T47D (cell line): ENCODE measurements around the gene CDH7.

Experiments used
- DNase-seq, 2 experiments: peaks; one replicate each; pipeline versions ENCODE4 v3.0.0 to v3.0.0-alpha.2; 2011 to 2012; ENCODE audit warnings: low read depth in 1 of 2, low spot score in 1 of 2
- JUND ChIP-seq: IDR thresholded peaks from 2 replicates; pipeline ENCODE4 v1.6.1; 2012; ENCODE audit warnings: low read depth
- in situ Hi-C: cut with HindIII; loops from 2 replicates; pipeline ENCODE4 v1.10.0; 2016; ENCODE audit warnings: low sequenced_read_pairs, low pct_unique_long_range_greater_than_20kb

Gene CDH7

GRCh38 chr18:65876310-65876709 is 125.5 kb downstream of the CDH7 start:
- in situ Hi-C loops, result no loop called here
- DNase-seq, result peak; percentile 32 to 88
- TF ChIP-seq JUND, result peak; percentile 75

- in situ Hi-C loops, result no loop called here
- DNase-seq, result no peak
- TF ChIP-seq JUND, result no peak
These were observed 146.5 kb downstream of the CDH7 start for GRCh38 chr18:65897292-65897691.

GRCh38 chr18:65901522-65901921 is 150.7 kb downstream of the CDH7 start:
- no peak for TF ChIP-seq JUND
- in situ Hi-C loops, result no loop called here
- DNase-seq, result no peak

- DNase-seq, result peak in 1 of 2 experiments; percentile 59
- TF ChIP-seq JUND, result peak; percentile 56; the same call in 1 of the 2 replicates
- in situ Hi-C loops, result no loop called here
These were observed 155.8 kb downstream of the CDH7 start for GRCh38 chr18:65906621-65907034.

- no peak for TF ChIP-seq JUND
- in situ Hi-C loops, result no loop called here
- peak in 1 of 2 experiments; percentile 7 for DNase-seq
These were observed 156.5 kb downstream of the CDH7 start for GRCh38 chr18:65907281-65907680.

GRCh38 chr18:65919018-65919417 is 168.2 kb downstream of the CDH7 start:
- no peak for TF ChIP-seq JUND
- DNase-seq, result no peak
- in situ Hi-C loops, result no loop called here

GRCh38 chr18:65919663-65920062 is 168.9 kb downstream of the CDH7 start:
- no peak for TF ChIP-seq JUND
- no peak for DNase-seq
- in situ Hi-C loops, result no loop called here

- in situ Hi-C loops, result no loop called here
- TF ChIP-seq JUND, result no peak
These were observed 171.3 kb downstream of the CDH7 start for GRCh38 chr18:65922103-65922502.

GRCh38 chr18:65924904-65925303 is 174.1 kb downstream of the CDH7 start:
- in situ Hi-C loops, result no loop called here
- no peak for DNase-seq
- no peak for TF ChIP-seq JUND

More at GRCh38 chr18:65922103-65922502, 171.3 kb downstream of the CDH7 start:
- no peak for DNase-seq

- in situ Hi-C loops, result no loop called here
- no peak for TF ChIP-seq JUND
- DNase-seq, result no peak
These were observed 184.1 kb downstream of the CDH7 start for GRCh38 chr18:65934874-65935273.

GRCh38 chr18:65936678-65937077 is 185.9 kb downstream of the CDH7 start:
- in situ Hi-C loops, result no loop called here
- TF ChIP-seq JUND, result no peak
- DNase-seq, result peak in 1 of 2 experiments; percentile 45

GRCh38 chr18:65937180-65937579 is 186.4 kb downstream of the CDH7 start:
- no peak for TF ChIP-seq JUND
- in situ Hi-C loops, result no loop called here
- no peak for DNase-seq

- TF ChIP-seq JUND, result no peak
- in situ Hi-C loops, result no loop called here
- DNase-seq, result peak in 1 of 2 experiments; percentile 77
These were observed 188.0 kb downstream of the CDH7 start for GRCh38 chr18:65938592-65939372.
